D721Med (cell line): Measurements from ENCODE around the gene FAM180A.
"Not testable (repeated sequence)": the region's sequence is repeated elsewhere in the genome, so short reads cannot be mapped to it uniquely, and the experiment has no call there.

Experiments
- DNase-seq: peaks from one replicate; pipeline ENCODE4 v3.0.0; 2011; ENCODE audit warnings: low spot score; ENCODE audit not compliant: insufficient read length
- FAIRE-seq: peaks from 2 replicates; lab custom pipeline; 2011; peaks lifted over from hg19 to GRCh38; lab: Jason Lieb, UNC
- TF ChIP-seq, protein P1 (sequence below): IDR thresholded peaks from 2 replicates; pipeline ENCODE4 v1.5.1; 2012; ENCODE audit warnings: mild to moderate bottlenecking, control low read depth; ENCODE audit not compliant: insufficient read depth; ENCODE audit errors: missing control alignments

FAM180A gene

DNA sequence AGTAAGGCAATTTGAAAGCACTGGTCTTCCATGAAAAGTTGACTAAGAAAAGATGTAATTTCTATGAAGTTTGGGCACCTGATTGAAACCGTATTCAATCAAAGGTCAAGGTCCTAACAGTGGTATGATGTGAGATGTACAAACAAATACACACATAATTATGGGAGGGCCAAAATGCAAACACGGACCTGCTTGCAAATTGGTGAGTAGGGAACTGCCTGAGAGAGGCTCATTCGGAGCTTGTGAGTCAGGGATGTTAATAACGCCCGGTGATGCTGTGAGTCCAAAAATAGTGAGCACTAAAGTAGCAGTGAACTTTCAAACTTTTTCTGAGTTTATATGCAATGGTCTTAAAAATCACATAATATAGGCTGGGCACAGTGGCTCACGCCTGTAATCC, 34.2 kb upstream of the FAM180A start:
- no peak for DNase-seq
- TF ChIP-seq, protein P1, sequence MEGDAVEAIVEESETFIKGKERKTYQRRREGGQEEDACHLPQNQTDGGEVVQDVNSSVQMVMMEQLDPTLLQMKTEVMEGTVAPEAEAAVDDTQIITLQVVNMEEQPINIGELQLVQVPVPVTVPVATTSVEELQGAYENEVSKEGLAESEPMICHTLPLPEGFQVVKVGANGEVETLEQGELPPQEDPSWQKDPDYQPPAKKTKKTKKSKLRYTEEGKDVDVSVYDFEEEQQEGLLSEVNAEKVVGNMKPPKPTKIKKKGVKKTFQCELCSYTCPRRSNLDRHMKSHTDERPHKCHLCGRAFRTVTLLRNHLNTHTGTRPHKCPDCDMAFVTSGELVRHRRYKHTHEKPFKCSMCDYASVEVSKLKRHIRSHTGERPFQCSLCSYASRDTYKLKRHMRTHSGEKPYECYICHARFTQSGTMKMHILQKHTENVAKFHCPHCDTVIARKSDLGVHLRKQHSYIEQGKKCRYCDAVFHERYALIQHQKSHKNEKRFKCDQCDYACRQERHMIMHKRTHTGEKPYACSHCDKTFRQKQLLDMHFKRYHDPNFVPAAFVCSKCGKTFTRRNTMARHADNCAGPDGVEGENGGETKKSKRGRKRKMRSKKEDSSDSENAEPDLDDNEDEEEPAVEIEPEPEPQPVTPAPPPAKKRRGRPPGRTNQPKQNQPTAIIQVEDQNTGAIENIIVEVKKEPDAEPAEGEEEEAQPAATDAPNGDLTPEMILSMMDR: no peak
- FAIRE-seq: no peak

DNA sequence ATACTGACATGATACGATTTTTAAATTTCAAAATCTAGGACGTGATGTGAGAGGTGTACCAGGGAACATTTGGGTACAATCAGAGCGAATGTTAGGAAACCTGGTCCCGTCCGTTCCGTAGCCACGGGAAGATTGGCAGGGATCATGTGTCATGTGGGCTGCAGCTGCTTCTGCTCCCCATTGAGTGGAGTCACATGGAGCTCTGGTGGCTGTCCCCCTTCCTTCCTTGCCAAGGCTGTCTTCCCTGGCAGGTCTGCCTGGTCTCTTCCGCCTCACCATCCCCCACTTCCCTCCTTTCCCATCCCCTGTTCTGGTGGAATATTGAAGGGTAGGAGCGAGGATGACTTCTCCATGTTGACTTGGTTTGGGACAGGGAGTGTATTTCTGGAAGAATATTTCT, 33.8 kb upstream of the FAM180A start:
- FAIRE-seq (no peak), DNase-seq (no peak)
- TF ChIP-seq, protein P1: no peak

DNA sequence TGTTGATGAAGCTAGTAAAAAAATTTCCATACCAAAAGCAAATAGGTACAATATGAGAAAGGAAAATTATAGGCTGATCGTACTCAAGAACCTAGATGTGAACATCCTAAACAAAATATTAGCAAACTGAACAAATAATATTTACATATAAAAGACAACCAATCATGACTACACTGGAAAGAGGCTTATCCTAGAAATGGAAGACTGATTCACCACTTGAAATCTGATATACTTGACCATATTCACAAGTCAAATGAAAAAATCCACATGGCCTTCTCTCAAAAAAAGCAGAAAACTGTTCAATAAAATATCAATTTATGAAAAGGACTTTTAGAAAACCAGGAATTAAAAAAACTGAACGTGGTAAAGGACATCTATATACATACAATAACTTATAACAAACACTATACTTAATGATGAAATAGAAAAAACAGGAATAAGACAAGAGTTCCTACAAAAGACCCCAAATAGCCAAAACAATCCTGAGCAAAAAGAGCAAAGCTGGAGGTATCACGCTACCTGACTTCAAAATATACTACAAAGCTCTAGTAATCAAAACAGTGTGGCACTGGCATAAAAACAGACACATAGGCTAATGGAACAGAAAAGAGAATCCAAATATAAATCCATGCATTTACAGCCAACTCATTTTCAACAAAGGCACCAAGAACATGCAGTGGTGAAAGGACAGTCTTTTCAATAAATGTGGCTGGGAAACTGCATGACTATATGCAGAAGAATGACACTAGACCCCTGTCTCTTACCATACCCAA, 29.2 kb upstream of the FAM180A start:
- TF ChIP-seq, protein P1: no peak
- FAIRE-seq (no peak), DNase-seq (no peak)

DNA sequence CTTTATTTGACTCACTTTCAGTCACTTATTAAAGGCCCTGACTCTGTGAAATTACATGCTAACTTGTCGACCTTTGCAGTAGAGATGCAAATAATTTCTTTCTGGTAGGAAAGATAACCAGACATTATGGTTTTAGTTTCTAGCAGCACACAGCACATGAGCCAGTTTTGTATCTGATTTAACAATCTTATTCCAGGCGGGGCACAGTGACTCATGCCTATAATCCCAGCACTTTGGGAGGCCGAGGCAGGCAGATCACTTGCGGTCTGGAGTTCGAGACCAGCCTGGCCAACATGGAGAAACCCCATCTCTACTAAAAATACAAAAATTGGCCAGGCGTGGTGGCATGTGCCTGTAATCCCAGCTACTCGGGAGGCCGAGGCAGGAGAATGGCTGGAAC, 27.3 kb upstream of the FAM180A start:
- DNase-seq, FAIRE-seq: not testable (repeated sequence)

DNA sequence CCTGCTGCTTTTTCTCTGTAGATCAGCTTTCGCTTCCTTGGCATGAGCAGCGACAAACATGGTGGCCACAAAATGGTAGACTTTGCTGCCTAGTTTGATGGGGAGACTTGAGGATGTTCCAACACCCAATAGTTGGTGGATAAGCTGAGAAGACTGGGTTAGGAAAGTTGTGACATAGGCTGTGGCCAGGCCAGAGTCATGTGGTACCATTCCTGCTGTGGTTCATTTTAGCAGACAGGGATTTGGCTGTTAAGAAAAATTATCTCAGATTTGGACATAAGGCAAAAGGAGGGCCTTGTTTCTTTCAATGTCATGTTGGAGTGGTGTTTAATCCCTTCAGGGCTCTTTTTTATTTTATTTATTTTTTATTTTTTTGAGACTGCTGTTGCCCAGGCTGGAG, 26.6 kb upstream of the FAM180A start:
- no peak for FAIRE-seq
- no peak for DNase-seq
- TF ChIP-seq, protein P1: no peak

DNA sequence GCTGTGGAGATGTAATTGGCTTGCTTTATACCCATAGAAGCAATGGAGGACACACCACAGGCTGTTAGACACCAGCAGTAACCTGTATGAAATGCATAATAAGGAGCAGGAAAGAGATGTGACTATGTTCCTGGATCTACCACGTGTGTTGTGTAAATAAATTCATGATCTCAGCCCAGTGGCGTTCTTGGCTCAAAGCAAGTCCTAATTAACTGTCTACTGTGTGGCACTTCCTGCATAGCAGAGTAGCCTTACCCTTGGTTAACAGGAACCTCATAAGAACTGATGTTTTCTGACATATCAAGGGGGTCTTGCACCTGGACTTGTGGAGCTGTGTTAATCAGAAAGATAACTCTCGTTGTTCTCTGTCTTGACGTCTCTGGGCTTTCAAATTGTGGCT, 25.7 kb upstream of the FAM180A start:
- TF ChIP-seq, protein P1: no peak
- FAIRE-seq (no peak), DNase-seq (no peak)

DNA sequence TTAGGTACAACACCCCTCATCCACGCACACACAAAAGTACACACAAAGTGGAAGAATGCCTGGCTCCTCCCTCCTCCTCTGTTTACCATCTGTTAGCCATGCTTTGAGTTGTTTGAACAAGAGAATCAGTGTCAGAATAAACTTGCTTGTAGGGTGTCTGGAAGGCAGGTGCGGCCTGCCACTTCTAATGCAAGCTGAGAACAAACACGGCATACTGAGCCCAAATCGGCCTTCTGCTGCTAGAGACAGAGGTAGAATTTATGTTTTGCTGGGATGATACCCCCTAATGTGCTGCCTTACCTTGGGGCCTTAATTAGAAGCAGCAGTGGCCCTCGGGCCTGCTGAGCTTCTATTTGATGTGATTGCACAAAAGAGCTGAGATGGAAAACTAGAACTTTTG, 24.9 kb upstream of the FAM180A start:
- TF ChIP-seq, protein P1: no peak
- DNase-seq: no peak
- no peak for FAIRE-seq
